ENCODE data around the gene VSTM2L.

The VSTM2L gene

GRCh38 chr20:37991157-37991866 is 88.4 kb downstream of the VSTM2L start:
- peak; percentile 61 for DNase-seq

GRCh38 chr20:37991908-37992307 is 89.0 kb downstream of the VSTM2L start:
- DNase-seq: no peak

- peak; percentile 26 for DNase-seq
Observed at GRCh38 chr20:37992802-37993409, 90.0 kb downstream of the VSTM2L start.

GRCh38 chr20:37994512-37994911 is 91.6 kb downstream of the VSTM2L start:
- DNase-seq: no peak

Measured in activated CD4-positive, alpha-beta T cell treated with anti-CD3 and anti-CD28 coated beads, Interleukin-10, Interleukin-2, amounts not matched to agents 100 ng/mL and 50 ng/mL, durations not matched to agents 16 hours and 8 hours (primary cell).